DOHH2 (cell line): ENCODE data around the gene ACO1.

ENCODE experiments used
- CTCF ChIP-seq: fragments of 200-600 bp; sonication (generic); IDR thresholded peaks from one replicate; pipeline ENCODE4 v1.5.1; 2014; ENCODE audit warnings: antibody characterized with exemption, mild to moderate bottlenecking, low read depth, low read length; ENCODE audit not compliant: poor library complexity, severe bottlenecking
- EZH2phosphoT487 ChIP-seq: fragments of 200-600 bp; sonication (generic); IDR thresholded peaks from 2 replicates; pipeline ENCODE4 v1.6.1; 2017; ENCODE audit warnings: borderline replicate concordance, mild to moderate bottlenecking, antibody characterized with exemption, low read length, moderate library complexity, mixed read lengths

GRCh38 chr9:32398207-32398606 is 13.8 kb downstream of the ACO1 start:
- no peak for TF ChIP-seq EZH2phosphoT487
- TF ChIP-seq CTCF = no peak
